HEK293T (cell line): ENCODE data around the gene CD151.

Experiments used
- BHLHE40 ChIP-seq: fragments of 450-650 bp; IDR thresholded peaks from 2 replicates; pipeline ENCODE4 v1.6.1; 2016; ENCODE audit warnings: mild to moderate bottlenecking, moderate library complexity, borderline replicate concordance
- ELF4 ChIP-seq: fragments of 450-650 bp; IDR thresholded peaks from 2 replicates; pipeline ENCODE4 v1.6.1; 2017; ENCODE audit warnings: antibody characterized with exemption
- FOXA1 ChIP-seq: fragments of 450-650 bp; IDR thresholded peaks from 2 replicates; pipeline ENCODE4 v1.6.1; 2016; ENCODE audit warnings: mild to moderate bottlenecking
- FOXM1 ChIP-seq: fragments of 450-650 bp; IDR thresholded peaks from 2 replicates; pipeline ENCODE4 v1.6.1; 2017; ENCODE audit warnings: mild to moderate bottlenecking, borderline replicate concordance
- L3MBTL2 ChIP-seq: fragments of 450-650 bp; conservative IDR thresholded peaks from 2 replicates; pipeline ENCODE4 v1.6.1; 2016; ENCODE audit warnings: mild to moderate bottlenecking
- LEF1 ChIP-seq: fragments of 450-650 bp; IDR thresholded peaks from 2 replicates; pipeline ENCODE4 v1.6.1; 2017; ENCODE audit warnings: mild to moderate bottlenecking, borderline replicate concordance
- NFRKB ChIP-seq: fragments of 450-650 bp; IDR thresholded peaks from 2 replicates; pipeline ENCODE4 v1.6.1; 2016; ENCODE audit warnings: mild to moderate bottlenecking, moderate library complexity
- SP1 ChIP-seq: fragments of 450-650 bp; IDR thresholded peaks from 2 replicates; pipeline ENCODE4 v1.6.1; 2017
- SUZ12 ChIP-seq: fragments of 450-650 bp; IDR thresholded peaks from 2 replicates; pipeline ENCODE4 v1.6.1; 2016; ENCODE audit warnings: mild to moderate bottlenecking
- TARDBP ChIP-seq: fragments of 450-650 bp; IDR thresholded peaks from 2 replicates; pipeline ENCODE4 v1.6.1; 2016
- ZNF384 ChIP-seq: fragments of 450-650 bp; IDR thresholded peaks from 2 replicates; pipeline ENCODE4 v1.6.1; 2016
- TF ChIP-seq, protein P1 (sequence below): fragments of 450-650 bp; IDR thresholded peaks from 2 replicates; pipeline ENCODE4 v1.6.1; 2016

DNA sequence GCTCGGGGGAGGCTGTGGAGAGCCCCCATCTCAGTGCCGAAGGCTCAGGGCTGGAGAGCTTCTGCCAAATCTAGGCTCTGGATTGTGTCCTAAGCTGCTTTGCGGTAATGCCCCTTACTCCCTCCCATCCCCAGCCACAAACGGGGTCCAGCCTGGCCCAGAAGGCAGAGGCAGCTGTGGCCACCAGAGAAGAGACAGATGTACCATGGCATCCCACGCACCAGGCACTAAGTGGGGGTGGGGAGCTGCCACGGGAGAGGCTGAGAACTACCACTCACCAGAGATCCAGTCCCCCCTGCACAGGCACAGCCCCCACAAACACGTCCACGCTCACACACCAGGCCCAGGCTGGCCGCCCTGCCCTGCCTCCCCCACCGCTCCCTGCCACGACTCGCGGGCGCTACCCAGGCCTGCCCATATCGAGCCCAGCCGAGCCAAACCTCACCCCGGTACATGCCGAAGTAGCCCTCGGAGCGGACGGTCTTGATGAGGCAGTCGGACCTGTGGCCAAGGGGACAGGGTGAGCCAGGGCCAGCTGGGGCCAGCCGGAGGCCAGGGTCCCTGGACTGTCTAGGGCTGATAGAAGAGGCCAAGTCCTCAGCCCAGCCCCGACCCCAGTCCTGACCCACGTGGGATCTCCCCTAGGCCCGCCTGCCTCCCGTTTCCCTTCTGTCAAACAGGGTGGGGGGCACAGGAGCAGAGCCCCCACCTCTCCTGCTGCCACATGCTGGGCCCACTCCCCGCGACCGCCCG, 38.6 kb upstream of the CD151 start:
- TF ChIP-seq BHLHE40 (no peak), FOXM1 (no peak), TARDBP (no peak), FOXA1 (no peak), LEF1 (no peak), SP1 (no peak), L3MBTL2 (no peak), SUZ12 (no peak), NFRKB (no peak), ELF4 (no peak), ZNF384 (no peak)
- TF ChIP-seq, protein P1, sequence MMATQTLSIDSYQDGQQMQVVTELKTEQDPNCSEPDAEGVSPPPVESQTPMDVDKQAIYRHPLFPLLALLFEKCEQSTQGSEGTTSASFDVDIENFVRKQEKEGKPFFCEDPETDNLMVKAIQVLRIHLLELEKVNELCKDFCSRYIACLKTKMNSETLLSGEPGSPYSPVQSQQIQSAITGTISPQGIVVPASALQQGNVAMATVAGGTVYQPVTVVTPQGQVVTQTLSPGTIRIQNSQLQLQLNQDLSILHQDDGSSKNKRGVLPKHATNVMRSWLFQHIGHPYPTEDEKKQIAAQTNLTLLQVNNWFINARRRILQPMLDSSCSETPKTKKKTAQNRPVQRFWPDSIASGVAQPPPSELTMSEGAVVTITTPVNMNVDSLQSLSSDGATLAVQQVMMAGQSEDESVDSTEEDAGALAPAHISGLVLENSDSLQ = no peak
